ENCODE results near the gene CAMP. TPM values are rescaled to one million over a fixed set of nuclear protein-coding genes. Genes with fewer than 3 reads are reported as not detected.

The CAMP gene
- total RNA-seq, 2 donors from 2014 or later = 2.4 TPM; not detected in 1

DNA sequence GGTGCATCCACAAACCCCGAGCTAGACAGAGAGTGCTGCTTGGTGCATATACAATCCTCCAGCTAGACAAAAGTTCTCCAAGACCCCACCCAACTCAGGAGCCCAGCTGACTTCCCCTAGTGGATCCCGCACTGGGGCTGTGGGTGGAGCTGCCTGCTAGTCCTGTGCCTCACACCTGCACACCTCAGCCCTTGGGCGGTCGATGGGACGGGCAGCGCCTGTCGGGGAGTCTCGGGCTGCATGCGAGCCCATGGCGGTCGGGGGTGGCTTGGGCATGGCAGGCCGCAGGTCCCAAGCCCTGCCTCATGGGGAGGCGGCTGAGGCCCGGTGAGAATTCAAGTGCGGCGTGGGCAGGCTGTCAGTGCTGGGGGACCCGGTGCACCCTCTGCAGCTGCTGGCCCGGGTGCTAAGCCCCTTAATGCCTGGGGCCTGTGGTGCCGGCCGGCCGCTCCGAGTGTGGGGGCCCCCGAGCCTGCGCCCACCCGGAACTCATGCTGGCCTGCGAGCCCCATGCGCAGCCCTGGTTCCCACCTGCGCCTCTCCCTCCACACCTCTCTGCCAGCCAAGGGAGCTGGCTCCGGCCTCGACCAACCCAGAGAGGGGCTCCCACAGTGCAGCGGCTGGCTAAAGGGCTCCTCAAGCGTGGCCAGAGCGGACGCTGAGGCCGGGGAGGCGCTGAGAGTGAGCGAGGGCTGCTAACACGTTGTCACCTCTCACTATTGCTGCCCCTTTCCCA lies 48.6 kb downstream of the CAMP start:
- intact Hi-C loops (cut with DNase I) = loop anchor here (10.0 kb wide), 1 partner anchor 283 kb away; the partner anchor contains the start of gene PFKFB4
- no peak for DNase-seq (ENCODE audit: low spot score)
- 97% methylated on average over 35 of the region's 38 CpGs for WGBS
- H3K36me3 ChIP-seq = no peaks in the 10 kb centered on the region
- H3K4me1 ChIP-seq (replicated peaks) = peaks cover 5% of the 10 kb centered on the region
- H3K27ac ChIP-seq = no peak overlapping the region
- H3K9me3 ChIP-seq = no peaks in the 10 kb centered on the region
- H3K4me3 ChIP-seq = no peak overlapping the region
- TF ChIP-seq POLR2A (IDR thresholded peaks at IDR 0.05) = no peak
- TF ChIP-seq CTCF (IDR thresholded peaks at IDR 0.05) = no peak
- TF ChIP-seq POLR2AphosphoS5 (IDR thresholded peaks at IDR 0.05) = no peak
- H3K27me3 ChIP-seq (replicated peaks; ENCODE audit: insufficient read depth) = no peaks in the 10 kb centered on the region

GRCh38 chr3:48273594-48274211 lies 50.4 kb downstream of the CAMP start:
- no peak overlapping the region for H3K4me3 ChIP-seq
- peak; percentile 55 for DNase-seq (ENCODE audit: low spot score)
- no peak overlapping the region for H3K27ac ChIP-seq
- TF ChIP-seq POLR2AphosphoS5 (IDR thresholded peaks at IDR 0.05) (peak; percentile 39), CTCF (IDR thresholded peaks at IDR 0.05) (peak; percentile 56 to 82 (median 74)), POLR2A (IDR thresholded peaks at IDR 0.05) (no peak)
- no peaks in the 10 kb centered on the region for H3K27me3 ChIP-seq (replicated peaks; ENCODE audit: insufficient read depth)
- no peaks in the 10 kb centered on the region for H3K36me3 ChIP-seq
- intact Hi-C loops (cut with DNase I) = loop anchor here (1.0 to 10.0 kb wide), 2 partner anchors 163 to 281 kb away; partner anchors contain the start of gene PFKFB4
- H3K4me1 ChIP-seq (replicated peaks) = peaks cover 6% of the 10 kb centered on the region
- H3K9me3 ChIP-seq = no peaks in the 10 kb centered on the region
- 12% methylated on average over 9 of the region's 9 CpGs for WGBS

- H3K27ac ChIP-seq = no peak overlapping the region
- TF ChIP-seq POLR2A (IDR thresholded peaks at IDR 0.05) (no peak), POLR2AphosphoS5 (IDR thresholded peaks at IDR 0.05) (no peak), CTCF (IDR thresholded peaks at IDR 0.05) (no peak)
- no peaks in the 10 kb centered on the region for H3K27me3 ChIP-seq (replicated peaks; ENCODE audit: insufficient read depth)
- no peaks in the 10 kb centered on the region for H3K36me3 ChIP-seq
- 93% methylated on average over 10 of the region's 10 CpGs for WGBS
- no peak for DNase-seq (ENCODE audit: low spot score)
- H3K9me3 ChIP-seq = no peaks in the 10 kb centered on the region
- no peak overlapping the region for H3K4me3 ChIP-seq
- peaks cover 6% of the 10 kb centered on the region for H3K4me1 ChIP-seq (replicated peaks)
- intact Hi-C loops (cut with DNase I) = loop anchor here (10.0 kb wide), 1 partner anchor 280 kb away; the partner anchor contains the start of gene PFKFB4
Observed at GRCh38 chr3:48274452-48274851, 51.2 kb downstream of the CAMP start.

MicroRNAs within 50 kb of the gene (microRNA counts, 767-probe panel; counts per million panel counts)
- 0 to 431 counts per million in 2 donors for microRNA hsa-miR-4443

Small RNA genes lying within 50 kb of the gene (microRNA-seq; reads per million reads assigned to microRNA genes)
- 3.3 reads per million, percentile 37 among the genes with 10 or more reads in this experiment for gene MIR4443

Small RNA genes lying within 50 kb of the gene (small RNA-seq; reads per million reads assigned to genes)
- gene MIR4443 (0.70 to 0.75 reads per million in 2 donors), gene NDUFB1P1 (0 reads per million in 2 donors), gene RNU7-128P (0 reads per million in 2 donors)

Other genes with a start within 250 kb of the CAMP start
- 100 to 1,000 TPM in 1 of 2 donors, 10 to 100 TPM in 1; 74.3 to 230 TPM for gene MAP4, start 207.1 kb upstream of the CAMP start, total RNA-seq
- gene CDC25A, start 35.1 kb upstream of the CAMP start, total RNA-seq = 10 to 100 TPM in 1 of 2 donors, 1 to 10 TPM in 1; 9.9 to 32.2 TPM
- 10 to 100 TPM; 21.2 to 28.3 TPM for gene ZNF589, start 17.6 kb downstream of the CAMP start, total RNA-seq
- 10 to 100 TPM; 42.2 to 51.6 TPM for gene NME6, start 77.9 kb downstream of the CAMP start, total RNA-seq
- 1 to 10 TPM in 1 of 2 donors, not detected in 1; 4.9 TPM for gene SPINK8, start 110.2 kb downstream of the CAMP start, total RNA-seq
- under 1 TPM in 1 of 2 donors, not detected in 1; 0.68 TPM for gene FBXW12, start 148.7 kb downstream of the CAMP start, total RNA-seq
- gene PLXNB1, start 206.6 kb downstream of the CAMP start, total RNA-seq = 100 to 1,000 TPM; 115 to 182 TPM
- gene CCDC51, start 216.6 kb downstream of the CAMP start, total RNA-seq = 10 to 100 TPM; 12.7 to 14.8 TPM
- 100 to 1,000 TPM; 310 to 446 TPM for gene TMA7, start 216.8 kb downstream of the CAMP start, total RNA-seq
- 10 to 100 TPM in 1 of 2 donors, 1 to 10 TPM in 1; 7.7 to 16.5 TPM for gene ATRIP, start 223.2 kb downstream of the CAMP start, total RNA-seq